AG09319 (cell line): Measurements from ENCODE around the gene FMN1.

ENCODE experiments used
- DNase-seq: peaks from one replicate; pipeline ENCODE4 v3.0.0-alpha.2; 2010; ENCODE audit warnings: low read depth; ENCODE audit errors: extremely low read depth
- TF ChIP-seq, protein P1 (sequence below): IDR thresholded peaks from 2 replicates; pipeline ENCODE4 v1.5.1; 2011; ENCODE audit warnings: low read depth, mild to moderate bottlenecking, inconsistent platforms, low read length, moderate library complexity

Gene FMN1

DNA sequence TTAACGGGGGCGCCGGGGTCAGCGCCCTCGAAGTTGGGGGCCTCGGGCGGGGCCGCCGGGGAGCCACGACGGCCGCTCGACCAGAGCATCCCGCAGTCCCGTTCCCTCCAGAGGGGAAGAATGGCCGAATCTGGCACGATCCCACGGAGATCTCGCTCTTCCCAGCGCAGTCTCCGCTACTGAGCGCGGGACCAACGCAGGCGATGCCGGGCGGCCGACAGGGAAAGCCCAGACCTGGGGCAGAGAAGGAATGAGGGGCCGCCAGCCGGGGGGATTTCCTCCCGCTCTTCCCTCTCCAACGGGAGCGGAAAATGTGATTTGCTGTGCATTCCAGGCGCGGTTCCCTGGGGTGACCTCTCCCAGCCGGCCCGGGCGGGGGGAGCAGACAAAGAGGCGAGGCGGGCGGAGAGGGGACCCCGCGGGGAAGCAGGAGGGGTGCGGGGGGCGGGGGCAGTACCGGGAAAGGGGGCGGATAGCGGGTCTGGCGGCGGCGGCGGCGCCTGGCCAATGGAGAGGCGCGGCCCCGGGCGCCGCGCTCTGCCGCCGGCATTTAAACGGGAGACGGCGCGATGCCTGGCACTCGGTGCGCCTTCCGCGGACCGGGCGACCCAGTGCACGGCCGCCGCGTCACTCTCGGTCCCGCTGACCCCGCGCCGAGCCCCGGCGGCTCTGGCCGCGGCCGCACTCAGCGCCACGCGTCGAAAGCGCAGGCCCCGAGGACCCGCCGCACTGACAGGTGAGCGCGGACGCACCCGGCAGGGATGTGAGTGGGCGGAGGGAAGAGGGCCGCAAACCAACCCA is 476.9 kb downstream of the FMN1 start, which contains the start of gene GREM1:
TSS of gene GREM1 (plus strand) at position 579 of the 801 bp plus-strand sequence. CDS start 12,687 bp downstream, outside the sequence.
- peak; percentile 59 for DNase-seq

DNA sequence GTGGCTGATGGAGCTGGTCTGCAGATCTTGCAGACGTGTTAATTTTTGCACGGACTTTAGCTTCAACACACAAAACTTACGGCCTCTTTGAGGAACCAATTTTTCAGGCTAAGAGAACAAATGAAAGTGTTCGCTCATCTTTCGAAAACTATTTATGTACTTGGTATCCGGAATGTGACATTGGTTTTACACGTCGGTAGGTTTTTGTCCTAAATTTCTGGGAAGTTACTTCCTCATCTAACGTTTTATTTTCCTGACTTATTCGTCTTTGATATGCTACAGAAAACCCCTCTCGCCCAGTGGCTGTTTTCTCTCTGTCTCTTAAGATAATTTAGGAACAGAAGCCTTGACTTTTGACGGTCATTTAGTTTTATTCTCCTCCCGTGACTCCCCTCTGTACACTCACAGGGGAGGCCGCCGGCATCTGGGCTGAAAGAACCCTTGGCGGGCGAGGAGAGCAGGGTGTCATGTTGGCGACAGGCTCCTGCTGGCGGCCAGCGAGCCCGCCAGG is 477.5 kb downstream of the FMN1 start:
- no peak for DNase-seq
- TF ChIP-seq, protein P1, sequence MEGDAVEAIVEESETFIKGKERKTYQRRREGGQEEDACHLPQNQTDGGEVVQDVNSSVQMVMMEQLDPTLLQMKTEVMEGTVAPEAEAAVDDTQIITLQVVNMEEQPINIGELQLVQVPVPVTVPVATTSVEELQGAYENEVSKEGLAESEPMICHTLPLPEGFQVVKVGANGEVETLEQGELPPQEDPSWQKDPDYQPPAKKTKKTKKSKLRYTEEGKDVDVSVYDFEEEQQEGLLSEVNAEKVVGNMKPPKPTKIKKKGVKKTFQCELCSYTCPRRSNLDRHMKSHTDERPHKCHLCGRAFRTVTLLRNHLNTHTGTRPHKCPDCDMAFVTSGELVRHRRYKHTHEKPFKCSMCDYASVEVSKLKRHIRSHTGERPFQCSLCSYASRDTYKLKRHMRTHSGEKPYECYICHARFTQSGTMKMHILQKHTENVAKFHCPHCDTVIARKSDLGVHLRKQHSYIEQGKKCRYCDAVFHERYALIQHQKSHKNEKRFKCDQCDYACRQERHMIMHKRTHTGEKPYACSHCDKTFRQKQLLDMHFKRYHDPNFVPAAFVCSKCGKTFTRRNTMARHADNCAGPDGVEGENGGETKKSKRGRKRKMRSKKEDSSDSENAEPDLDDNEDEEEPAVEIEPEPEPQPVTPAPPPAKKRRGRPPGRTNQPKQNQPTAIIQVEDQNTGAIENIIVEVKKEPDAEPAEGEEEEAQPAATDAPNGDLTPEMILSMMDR, result no peak

More for the DNA sequence above, 476.9 kb downstream of the FMN1 start, which contains the start of gene GREM1:
- TF ChIP-seq, protein P1, result no peak

GRCh38 chr15:32716216-32716914 is 478.1 kb downstream of the FMN1 start:
- no peak for DNase-seq
- TF ChIP-seq, protein P1, result no peak
